Retinal pigment epithelial cell (primary cell): ENCODE results near the gene TMEM204.
A peak's percentile ranks its signal among the peaks of the same experiment; 100 is the strongest.

Source experiments
- DNase-seq: peaks from one replicate; pipeline ENCODE4 v3.0.0-alpha.2; 2010; ENCODE audit warnings: low read depth
- H3K4me3 ChIP-seq: 2 replicates; pipeline ENCODE4 v1.5.1; 2011; ENCODE audit warnings: mild to moderate bottlenecking, low read length, control low read depth, moderate library complexity
- TF ChIP-seq, protein P1 (sequence below): conservative IDR thresholded peaks from 2 replicates; pipeline ENCODE4 v1.5.1; 2011; ENCODE audit warnings: low read depth, low read length, control low read depth, inconsistent platforms

TMEM204 gene

DNA sequence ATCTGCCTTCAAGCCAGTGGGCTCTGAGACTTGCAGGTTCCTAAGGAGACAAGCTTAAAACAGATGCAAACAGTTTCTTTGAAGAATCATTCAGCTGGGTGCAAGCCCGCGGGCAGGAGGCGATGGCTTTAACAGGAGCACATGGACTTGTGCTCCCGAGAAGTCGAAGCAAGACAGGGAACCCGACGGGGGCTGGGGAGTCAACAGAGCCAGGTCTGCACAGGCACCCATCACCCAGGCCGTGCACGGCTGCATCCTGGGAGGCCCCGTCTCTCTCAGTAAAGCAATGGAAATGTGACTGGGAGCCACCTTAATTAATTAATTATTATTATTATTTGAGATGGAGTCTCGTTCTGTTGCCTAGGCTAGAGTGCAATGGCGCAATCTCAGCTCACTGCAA is 44.4 kb upstream of the TMEM204 start:
- H3K4me3 ChIP-seq: no peak overlapping the region
- TF ChIP-seq, protein P1, sequence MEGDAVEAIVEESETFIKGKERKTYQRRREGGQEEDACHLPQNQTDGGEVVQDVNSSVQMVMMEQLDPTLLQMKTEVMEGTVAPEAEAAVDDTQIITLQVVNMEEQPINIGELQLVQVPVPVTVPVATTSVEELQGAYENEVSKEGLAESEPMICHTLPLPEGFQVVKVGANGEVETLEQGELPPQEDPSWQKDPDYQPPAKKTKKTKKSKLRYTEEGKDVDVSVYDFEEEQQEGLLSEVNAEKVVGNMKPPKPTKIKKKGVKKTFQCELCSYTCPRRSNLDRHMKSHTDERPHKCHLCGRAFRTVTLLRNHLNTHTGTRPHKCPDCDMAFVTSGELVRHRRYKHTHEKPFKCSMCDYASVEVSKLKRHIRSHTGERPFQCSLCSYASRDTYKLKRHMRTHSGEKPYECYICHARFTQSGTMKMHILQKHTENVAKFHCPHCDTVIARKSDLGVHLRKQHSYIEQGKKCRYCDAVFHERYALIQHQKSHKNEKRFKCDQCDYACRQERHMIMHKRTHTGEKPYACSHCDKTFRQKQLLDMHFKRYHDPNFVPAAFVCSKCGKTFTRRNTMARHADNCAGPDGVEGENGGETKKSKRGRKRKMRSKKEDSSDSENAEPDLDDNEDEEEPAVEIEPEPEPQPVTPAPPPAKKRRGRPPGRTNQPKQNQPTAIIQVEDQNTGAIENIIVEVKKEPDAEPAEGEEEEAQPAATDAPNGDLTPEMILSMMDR: no peak
- no peak for DNase-seq

DNA sequence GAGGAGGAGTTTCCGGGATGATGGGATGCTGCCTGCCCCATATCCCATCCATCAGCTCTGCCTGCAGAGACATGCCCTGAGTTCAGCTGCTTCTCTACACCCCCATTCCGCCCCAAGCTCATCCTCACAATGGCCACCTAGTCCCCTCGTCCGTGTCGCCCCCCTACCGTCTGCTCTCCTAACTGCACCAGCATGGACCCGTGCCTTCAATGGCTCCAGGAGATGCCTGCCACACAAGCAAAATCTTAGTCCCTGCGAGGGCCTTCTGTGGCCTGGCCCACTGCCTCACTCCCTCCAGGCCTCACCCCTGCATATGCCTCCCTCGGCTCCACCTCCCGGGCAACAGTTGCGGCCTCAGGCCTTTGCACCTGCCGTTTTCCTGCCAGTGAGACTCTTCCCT is 42.1 kb upstream of the TMEM204 start:
- H3K4me3 ChIP-seq: no peak overlapping the region
- TF ChIP-seq, protein P1: no peak

DNA sequence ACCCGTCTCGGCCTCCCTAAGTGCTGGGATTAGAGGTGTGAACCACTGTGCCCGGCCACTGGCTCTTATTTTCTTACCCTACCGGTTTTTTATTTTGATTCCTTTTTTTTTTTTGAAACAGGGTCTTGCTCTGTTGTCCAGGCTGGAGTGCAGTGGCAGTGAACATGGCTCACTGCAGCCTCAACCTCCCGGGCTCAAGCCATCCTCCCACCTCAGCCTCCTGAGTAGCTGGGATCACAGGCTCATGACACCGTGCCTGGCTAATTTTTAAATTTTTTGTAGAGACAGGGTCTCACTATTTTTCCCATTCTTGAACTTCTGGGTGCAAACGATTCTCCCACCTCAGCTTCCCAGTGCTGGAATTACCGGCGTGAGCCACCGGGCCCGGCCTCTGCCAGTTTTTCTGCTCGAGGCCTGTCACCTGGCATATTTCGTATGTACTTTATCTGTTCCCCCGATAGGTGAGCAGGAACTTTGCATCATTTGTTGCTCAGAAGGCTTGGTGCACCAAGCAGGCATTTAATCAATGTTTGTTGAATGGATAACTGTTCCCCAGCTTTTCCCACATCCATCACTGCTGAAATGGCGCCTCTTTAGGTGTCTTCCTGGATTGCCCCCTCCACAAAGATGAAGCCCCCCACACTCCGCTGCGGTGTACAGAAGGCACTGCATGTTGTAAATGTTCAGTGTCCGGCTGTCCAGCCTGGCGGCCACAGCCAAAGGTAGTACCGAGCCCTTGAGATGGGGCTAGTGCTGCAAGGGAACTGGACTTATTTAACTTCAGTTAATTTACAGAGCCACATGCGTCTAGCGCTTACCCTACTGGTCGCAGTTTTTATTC is 41.2 kb upstream of the TMEM204 start:
- peak overlapping the region; percentile 75 for H3K4me3 ChIP-seq
- TF ChIP-seq, protein P1: no peak
- DNase-seq: no peak

More for the DNA sequence above, 42.1 kb upstream of the TMEM204 start:
- no peak for DNase-seq

DNA sequence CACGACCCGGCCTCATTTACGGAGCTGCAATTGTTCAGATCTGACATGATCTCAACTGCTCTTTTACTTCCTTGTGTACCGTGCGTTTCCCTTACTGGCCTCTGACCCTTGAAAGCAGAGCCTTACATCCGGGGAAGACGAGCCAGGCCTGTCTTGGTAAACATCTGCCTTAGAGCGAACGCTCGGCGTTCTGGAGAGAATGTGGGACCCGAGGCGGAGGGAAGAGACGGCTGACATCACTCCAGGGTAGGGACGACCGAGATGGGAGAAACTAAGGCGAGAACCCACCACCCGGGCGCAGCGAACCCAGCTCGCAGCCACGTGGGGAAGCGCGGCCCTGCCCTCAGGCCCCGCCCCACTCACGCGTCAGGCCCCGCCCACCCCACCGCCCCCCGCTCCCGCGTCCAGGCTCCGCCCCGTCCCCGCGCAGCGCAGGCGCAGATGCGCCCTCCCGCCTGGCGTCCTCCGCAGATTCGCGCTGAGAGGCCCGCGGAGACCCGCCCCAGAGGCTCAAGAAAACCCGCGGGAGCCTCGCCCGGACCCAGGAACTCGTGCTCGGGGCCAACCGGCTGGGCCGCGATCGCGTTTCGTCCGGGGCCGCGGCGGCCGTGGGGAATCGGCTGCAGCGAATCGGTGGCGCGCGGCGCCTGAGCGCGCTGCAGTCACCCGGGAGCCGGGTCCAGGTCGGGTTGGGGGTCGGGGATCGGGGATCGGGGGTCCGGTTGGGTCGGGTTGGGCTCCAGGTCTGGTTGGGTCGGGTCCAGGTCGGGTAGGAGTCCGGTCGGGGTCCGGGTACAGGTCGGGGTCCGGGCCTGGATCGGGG is 40.3 kb upstream of the TMEM204 start, which contains the start of gene TELO2:
Gene TELO2 (plus strand): TSS at position 438 of the 823 bp plus-strand sequence. CDS start 922 bp downstream, outside the sequence.
- no peak for DNase-seq
- TF ChIP-seq, protein P1: no peak
- H3K4me3 ChIP-seq: peak within 1 kb of the TSS; percentile 75

DNA sequence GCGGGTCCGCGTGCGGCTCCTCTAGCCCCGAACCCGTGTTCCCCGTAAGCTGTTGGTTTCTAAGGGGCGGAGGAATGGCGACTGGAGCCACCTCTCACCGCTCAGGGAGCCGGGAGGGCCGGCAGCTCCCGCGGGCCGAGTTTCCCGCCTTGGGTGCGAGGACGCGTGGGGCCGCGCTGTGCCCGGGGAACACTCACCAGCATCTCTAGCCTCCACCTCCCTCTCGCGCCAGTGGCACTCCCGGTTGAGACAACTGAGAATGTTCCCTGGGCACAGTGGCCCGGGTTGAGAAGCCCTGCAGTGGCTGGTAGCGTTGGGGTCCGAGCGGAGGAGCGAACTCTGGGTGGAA is 39.7 kb upstream of the TMEM204 start:
- peak overlapping the region; percentile 75 for H3K4me3 ChIP-seq
- no peak for DNase-seq
- TF ChIP-seq, protein P1: no peak

DNA sequence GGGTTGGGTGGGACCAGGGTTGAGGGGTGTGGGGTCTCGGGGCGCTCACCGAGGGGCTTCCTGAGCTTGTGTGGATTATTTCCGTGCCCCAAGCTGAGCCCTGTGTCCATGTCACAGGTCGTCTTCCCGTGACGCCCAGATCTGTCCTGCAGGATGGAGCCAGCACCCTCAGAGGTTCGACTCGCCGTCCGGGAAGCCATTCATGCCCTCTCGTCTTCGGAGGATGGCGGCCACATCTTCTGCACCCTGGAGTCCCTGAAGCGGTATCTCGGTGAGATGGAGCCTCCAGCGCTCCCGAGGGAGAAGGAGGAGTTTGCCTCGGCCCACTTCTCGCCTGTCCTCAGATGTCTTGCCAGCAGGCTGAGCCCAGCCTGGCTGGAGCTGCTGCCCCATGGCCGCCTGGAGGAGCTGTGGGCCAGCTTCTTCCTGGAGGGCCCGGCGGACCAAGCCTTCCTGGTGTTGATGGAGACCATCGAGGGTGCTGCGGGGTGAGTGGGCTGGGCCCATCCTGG is 39.3 kb upstream of the TMEM204 start:
- TF ChIP-seq, protein P1: peak; percentile 43
- H3K4me3 ChIP-seq: peak overlapping the region; percentile 75
- no peak for DNase-seq
